HG02610 (cell line): ENCODE data around the gene CCDC85B.
A peak's percentile ranks its signal among the peaks of the same experiment; 100 is the strongest.

Experiments
- ATAC-seq: cut with Tn5 transposase; IDR thresholded peaks from one replicate; pipeline ENCODE4 v1.9.1; 2021; ENCODE audit warnings: mild to moderate bottlenecking, moderate library complexity; ENCODE audit not compliant: unreplicated experiment

CCDC85B gene

DNA sequence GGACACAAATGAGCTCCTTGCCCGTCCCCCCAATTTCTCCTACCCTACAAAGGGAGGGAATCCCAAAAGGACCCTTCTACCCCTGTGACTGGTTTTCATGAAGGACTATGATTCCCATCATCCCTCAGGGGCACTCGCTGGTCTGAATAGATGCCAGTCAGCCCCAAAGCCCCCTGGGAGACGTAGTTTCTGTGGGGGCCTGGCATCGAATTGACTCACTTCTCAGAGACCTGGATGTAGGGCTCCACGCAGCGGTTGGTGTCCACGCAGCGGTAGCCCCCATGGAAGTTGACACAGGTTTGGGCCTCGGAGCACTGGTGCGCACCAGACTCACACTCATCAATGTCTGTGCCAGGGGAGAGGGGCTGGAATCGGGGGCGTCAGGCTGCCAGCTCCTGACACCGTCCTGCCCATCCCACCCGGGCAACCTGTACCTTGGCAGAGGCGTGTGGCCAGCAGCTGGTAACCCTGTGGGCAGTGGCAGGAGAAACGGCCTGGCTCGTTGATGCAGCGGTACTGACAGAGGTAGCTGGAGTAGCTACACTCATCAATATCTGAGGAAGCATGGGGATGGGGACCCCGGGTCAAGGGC lies 22.3 kb upstream of the CCDC85B start:
- no peak for ATAC-seq

DNA sequence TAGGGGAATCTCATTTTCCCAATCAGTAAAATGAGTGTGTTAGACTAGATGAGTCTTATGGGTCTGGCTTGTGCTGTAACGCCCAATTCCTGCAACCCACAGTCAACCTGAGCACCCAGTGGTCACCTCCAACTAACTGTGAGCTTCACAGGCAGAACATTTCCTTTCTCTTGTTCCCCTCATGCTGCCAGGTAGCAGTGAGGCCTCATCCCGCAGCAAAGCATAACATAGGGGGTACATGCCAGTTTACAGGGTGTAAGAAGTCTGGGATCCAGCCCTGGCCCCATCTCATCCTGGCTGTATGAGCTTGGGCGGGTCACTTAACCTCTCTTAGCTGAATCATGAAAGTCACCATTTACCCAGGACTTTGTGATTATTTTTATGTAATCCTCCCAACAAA lies 21.6 kb upstream of the CCDC85B start:
- ATAC-seq = no peak

DNA sequence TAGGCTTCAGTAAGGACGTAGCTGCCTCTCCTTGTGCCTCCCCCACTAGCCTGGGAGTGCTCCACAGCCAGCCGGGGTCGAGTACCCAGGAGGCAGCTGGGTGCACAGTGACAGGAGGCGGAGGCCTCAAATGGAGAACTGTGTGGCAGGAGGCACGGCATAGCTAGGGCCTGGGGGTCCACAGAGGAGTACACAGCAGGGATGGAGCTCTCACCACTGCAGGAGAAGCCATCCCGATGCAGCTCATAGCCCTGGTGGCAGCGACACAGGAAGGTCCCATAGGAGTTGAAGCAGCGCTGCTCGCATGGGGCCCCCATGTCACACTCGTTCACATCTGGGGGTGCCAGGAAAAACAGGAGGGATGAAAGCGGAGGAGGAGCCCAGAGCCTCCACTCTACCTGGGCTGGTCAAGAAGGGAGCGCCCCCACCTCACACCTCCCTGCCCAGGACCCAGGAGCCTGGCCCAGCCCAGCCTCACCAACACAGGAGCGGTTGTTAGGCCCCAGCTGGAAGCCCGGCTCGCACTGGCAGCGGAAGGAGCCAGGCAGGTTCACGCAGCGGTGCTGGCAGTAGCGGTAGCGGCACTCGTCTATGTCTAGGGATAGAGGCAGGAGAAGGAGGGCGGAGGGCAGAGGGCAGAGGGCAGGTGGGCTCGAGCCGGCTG lies 20.7 kb upstream of the CCDC85B start:
- ATAC-seq = no peak

DNA sequence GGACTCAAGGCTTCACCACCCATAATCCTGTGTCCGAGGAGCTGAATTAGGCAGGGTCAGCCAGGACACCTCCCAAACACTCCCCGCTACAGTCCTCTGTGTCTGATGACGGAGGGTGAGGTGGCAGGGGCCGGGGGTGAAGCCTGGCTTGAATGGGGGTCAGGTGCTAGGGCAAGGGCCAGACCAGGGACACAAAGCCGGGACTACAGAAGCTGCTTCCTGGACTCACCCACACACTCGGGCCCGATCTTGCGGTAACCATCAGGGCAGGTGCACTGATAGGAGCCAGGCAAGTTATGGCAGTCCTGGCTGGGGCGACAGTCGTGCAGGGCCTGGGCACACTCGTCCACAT lies 20.2 kb upstream of the CCDC85B start:
- no peak for ATAC-seq

DNA sequence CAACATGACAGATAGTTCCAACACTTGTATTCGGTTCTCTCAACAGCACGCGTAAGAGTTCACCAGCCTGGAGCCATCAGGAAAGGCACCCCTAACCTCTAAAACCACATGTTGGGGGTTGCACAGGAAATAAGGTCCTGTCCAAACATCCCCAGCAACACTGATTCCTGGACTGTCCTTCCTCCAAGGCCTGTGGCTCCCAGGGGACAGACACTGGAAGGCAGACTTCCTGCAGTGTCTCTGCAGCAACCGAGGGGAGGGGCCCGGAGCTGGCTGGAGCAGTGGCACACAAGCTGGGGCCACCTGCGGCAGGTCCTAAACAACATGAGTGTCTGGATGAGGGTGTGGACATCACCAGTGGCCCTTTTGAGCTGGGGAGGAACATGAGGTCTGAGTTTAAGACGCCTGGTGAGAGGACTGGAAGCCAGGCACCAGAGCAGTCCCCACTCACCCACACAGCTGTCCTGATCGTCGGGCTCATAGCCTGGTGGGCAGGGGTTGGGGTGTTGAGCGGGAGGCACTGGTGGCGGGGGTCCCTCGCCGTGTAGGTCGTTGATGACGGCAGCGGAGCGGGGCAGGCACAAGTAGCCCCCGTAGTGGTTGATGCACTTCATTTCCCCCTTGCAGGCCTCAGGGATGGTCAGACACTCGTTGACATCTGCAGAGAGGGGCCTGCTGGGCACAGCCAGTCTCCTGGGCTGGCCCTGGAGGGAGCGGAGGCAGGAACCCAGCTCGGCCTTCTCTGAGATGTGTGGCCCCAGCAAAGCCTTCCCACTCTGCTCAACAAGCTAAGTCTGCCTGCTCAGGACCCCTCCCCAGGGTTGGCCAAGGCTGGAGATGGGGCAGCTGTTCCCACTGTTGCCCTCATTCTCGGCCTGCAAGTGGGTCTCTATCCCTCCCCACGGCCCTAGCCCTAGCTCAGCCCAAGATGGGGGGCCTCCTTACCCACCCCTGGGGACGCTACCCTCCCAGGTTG lies 19.5 kb upstream of the CCDC85B start:
- ATAC-seq = no peak

DNA sequence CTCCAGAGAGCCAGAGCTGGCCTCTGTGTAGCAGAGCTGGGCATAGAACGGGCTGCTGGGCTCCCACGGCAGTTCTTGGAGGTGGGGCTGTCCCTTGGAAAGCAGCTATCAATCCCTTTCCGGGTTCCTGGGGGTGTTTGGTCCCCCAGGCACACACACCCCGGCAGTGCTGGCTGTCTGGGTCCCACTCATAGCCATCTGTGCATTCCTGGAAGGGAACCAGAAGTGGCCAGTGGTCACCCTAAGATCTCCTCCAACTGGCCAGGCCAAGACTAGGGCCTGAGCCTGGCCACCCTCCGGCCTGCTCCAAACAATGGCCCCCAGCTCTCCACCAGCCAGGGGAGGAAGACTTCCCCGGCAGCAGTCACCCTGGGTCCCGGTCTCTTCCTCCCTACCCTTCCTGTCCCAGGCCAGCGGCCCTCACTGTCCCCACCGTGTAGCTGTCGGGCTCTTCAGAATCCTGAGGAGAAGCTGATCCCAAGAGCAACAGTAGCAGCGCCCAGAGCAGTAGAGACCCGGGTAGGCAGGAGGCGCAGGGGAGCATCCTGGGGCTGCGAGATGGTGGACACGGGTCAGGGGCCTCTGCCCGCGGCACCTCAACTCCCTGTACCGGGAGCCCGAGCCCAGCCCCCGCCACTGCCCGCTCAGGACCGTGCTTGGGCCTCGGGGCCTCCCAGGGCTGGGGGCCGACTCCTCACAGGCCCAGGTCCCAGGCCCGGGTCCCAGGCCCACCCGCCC lies 18.5 kb upstream of the CCDC85B start:
- ATAC-seq = no peak

DNA sequence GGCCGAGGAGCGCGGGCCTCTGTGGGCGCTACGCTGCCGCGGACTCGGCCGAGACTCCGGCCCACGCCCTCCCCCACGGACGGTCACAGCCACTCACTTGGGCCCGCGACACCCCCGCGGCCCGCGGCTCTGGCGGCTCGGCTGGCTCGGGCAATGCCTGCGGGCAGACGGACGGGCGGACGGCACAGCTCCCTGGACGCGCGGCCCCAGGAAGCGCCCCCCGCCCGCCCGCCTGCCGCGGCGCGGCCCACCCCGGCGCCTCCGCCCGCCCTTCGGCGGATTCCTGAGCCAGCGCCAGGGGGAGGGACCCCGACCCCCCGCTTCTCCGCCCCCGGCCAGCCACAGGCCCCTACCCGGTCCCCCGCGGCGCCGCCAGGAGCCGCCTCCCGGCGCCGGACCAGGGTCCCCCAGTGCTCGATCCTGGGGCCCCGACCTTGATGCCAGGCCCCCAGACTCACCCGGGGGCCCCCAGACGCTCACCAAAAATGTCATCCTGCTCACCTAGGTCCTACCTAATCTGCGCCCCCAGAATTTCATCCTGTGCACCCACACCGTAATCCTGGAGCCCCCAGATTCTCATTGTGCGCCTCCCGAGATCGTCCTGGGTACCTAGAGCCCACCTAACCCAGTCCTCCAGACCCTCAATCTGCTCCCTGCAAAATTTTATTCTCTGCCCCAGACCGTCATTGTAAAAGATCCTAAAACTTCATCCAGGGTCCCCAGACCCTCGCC lies 17.7 kb upstream of the CCDC85B start, which contains the start of gene EFEMP2:
Gene EFEMP2, minus strand, starts transcription at position 215 of the 732 bp plus-strand sequence. CDS start 446 bp downstream, outside the sequence.
- ATAC-seq = no peak

DNA sequence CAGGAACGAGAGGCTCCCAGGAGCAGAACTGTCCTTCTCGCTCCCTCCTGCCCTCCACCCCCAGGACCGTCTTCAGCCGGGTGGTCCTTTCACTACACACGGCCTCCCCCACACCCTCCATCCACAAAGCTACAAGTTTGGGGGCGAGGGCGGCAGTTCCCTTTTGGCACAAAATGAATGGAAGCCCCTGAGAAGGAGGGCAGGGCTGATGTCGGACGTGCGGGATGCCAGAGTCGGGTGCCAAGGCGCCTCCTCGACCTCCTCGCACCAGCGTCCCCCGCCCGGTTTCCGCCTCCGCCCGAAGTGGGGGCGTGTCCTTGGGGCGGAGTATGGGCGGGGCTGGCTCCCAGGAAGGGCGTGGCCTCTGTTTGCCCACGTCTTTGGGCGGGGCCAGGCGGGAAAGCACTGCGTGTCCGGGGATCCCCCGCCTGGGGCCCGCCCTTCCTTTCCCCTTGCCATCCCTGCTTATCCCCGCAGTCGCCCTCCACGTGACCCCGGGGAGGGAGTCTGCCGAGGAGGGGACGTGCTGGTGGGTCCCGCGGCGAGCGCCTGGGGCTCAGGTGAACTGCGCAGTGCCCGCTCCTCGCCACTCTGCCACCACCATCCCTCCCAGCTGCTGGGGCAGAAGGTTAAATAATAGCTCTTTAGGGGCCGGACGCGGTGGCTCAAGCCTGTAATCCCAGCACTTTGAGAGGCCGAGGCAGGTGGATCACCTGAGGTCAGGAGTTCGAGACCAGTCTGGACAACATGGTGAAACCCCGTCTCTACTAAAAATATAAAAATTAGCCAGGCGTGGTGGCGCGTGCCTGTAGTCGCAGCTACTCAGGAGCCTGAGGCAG lies 16.9 kb upstream of the CCDC85B start:
- peak; percentile 75 for ATAC-seq

DNA sequence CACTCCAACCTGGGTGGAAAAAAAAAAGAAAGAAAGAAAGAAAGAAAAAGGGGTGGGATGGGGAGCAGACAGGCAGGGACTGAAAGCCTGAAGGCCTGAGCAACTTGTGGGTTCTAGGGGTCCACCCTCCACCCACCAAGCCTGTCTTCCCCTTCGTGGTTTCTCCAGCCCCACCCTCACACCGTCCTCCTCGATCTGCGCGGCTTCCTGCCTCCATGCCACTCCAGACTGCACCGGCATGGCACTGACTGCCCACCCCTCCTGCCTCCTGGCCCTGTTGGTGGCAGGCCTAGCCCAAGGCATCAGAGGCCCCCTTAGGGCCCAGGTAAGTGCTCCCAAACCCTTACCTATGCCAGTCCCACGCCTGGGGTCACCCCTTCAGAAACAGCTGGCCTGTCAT lies 10.9 kb upstream of the CCDC85B start, which contains the start of gene CTSW:
Gene CTSW, plus strand, starts transcription at position 221 of the 400 bp plus-strand sequence. Its CDS starts 18 bp downstream, at position 239.
- ATAC-seq = no peak

DNA sequence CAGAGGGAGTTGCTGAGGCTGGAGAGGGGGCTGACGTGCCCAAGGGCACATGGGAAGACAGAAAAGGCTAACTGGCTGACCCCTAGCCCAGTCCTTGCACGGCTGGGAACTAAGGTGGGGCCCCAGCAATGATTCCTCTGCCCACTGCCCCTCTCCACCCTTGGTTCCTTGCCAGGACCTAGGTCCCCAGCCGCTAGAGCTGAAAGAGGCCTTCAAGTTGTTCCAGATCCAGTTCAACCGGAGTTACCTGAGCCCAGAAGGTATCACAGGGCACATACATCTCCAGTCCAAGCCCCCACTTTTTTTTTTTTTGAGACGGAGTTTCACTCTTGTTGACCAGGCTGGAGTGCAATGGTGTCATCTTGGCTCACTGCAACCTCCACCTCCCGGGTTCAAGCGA lies 10.4 kb upstream of the CCDC85B start:
- ATAC-seq = no peak

DNA sequence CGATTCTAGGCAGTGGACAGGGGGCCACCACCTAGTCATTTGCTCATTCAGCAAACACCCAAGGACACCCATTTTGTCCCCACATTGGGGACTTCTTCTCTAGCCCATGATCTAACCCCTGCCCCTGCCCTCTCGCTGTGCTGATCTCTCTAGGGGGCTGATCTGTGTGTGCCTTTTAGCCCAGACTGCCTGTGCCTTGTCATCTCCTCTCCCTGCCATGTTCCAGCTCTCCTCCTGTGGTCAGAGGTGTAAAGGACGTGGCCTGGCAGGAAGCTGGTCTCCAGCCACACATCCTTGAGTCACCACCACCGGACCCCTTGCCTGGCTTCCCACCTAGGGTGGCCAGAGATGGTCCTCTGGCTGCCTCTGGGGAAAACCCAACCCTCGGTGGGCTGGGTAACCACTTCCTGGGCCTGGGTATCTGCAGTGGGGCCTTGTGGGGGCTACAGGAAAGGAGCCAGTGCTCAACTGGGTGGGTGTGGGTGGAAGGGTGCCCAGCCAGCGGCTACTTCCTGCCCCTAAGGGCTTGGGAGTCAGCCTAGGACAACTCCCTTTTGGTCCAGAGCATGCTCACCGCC lies 9.5 kb upstream of the CCDC85B start:
- no peak for ATAC-seq

DNA sequence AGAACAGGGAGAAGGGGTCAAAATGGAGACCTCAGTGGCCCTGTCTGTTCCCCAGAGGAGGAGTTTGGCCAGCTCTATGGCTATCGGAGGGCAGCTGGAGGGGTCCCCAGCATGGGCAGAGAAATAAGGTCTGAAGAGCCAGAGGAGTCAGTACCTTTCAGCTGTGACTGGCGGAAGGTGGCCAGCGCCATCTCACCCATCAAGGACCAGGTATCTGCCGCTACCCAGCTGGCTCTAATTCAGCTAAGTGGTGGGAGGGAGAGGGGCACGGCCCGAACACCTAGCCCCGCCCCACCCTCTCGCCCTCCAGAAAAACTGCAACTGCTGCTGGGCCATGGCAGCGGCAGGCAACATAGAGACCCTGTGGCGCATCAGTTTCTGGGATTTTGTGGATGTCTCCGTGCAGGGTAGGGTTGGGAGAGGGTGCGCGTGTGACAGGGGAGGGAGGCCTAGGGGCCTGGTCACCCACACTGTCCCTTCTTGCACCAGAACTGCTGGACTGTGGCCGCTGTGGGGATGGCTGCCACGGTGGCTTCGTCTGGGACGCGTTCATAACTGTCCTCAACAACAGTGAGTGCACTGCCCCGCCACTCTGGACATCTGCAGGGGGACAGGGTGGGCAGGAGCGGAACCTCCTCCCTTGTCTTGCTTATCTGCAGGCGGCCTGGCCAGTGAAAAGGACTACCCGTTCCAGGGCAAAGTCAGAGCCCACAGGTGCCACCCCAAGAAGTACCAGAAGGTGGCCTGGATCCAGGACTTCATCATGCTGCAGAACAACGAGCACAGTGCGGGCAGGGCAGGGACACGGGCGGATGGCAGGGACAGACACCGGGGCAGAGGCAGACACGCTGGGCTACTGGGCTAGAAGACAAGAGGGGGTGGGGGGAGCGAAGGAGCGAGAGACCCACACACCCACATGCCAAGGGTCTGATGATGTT lies 8.1 kb upstream of the CCDC85B start:
- no peak for ATAC-seq

DNA sequence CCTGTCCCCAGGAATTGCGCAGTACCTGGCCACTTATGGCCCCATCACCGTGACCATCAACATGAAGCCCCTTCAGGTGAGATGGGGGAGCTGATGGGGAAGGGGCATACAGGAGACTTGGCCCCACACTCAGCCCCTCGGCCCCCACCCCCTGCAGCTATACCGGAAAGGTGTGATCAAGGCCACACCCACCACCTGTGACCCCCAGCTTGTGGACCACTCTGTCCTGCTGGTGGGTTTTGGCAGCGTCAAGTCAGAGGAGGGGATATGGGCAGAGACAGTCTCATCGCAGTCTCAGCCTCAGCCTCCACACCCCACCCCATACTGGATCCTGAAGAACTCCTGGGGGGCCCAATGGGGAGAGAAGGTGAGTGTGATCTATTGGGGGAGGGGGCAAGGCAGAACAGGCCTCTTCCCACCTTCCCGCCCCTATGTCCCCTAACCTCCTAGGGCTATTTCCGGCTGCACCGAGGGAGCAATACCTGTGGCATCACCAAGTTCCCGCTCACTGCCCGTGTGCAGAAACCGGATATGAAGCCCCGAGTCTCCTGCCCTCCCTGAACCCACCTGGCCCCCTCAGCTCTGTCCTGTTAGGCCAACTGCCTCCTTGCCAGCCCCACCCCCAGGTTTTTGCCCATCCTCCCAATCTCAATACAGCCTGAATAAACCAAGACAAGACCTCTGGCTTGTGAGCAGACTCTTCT lies 7.3 kb upstream of the CCDC85B start:
- ATAC-seq = no peak

DNA sequence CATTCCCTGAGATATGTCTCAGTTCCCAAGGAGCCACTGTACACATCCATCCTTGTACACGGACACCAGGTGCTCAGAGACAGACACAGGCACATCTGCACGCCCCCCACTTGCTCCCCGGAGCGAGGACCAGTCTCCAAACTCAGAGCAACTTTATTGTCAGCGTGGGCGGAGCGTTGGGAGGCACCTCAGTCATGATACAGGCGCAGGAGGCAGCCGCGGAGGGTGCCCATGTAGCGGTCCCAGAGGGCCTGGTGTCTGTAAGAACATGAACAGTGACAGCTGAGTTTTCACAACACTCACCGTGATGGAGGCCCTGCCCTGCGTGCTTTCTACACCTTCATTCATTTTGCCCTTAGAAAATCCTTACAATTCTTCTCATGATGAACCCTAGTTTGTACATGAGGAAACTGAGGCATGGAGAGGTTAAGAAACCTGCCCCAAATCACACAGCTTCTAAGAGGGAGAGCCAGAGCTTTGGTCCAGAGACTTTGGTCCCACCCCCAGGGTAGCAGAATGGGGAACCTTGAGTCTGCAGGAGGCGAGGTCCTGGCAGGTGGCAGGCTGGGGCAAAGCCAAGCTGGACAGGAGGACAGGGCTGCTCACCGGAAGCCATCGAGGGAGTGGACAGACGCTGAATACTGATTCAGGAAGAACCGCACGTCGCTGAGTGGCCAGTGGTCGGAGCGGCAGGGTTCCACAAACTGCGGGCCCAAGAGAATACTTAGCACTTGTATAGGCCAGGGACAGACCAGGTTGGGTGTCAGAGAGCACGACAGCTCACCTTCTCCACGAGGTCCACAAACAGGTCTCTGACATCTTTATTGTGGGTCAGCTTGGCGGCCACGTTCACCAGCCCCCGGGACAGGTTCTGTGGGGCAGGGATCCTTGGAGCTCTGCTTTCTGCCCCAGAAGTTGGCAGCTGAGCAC lies 6.4 kb upstream of the CCDC85B start:
- ATAC-seq = no peak

DNA sequence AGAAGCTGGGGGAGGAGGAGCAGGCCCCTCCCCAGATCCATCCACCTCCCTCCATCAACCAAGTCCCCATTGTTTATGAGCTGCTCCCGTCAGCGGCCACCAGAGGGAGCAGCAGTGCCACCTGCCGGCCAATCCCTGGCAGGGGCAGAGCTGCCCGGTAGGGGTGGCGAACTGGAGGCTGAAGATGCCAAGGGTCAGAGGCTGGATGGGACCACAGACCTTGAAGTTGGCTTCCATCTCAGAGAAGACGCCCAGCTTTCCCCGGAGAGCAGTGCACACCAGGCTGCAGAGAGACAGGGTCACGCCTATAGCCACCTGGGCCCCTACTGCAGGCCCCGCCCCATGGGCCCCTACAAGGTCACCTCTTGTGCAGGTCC lies 5.8 kb upstream of the CCDC85B start:
- no peak for ATAC-seq

DNA sequence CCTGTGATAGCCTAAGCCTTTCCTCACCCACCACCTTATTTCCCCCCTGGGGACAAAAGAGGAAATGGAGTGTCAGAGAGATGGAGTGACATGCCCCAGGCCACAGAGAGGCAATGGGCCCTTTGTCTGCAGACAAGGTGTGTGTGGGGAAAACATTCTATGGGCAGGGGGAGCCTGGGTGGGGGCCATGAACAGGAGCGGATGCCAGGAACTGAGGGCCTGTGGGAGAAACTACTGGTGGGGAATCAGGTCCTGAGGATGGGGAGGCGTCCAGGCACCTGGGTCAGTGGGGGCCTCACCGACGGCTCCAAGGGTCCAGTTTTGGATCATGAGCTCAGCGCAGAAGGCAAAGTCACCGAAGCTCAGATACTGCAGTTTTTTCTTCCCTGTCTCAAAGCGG lies 5.2 kb upstream of the CCDC85B start:
- ATAC-seq = no peak
